ENCODE data around the gene UBL7. TPM values are rescaled to one million over a fixed set of nuclear protein-coding genes. Genes with fewer than 3 reads are reported as not detected.

Gene UBL7
- total RNA-seq, 2 experiments from 2014 or later: 14.3 to 17.1 TPM

- Mint-ChIP-seq H3K9me3 (no peaks in the 10 kb centered on the region), H3K27me3 (no peaks in the 10 kb centered on the region), H3K4me1 (ENCODE audit: low read depth) (no peaks in the 10 kb centered on the region), H3K4me3 (no peak overlapping the region), H3K36me3 (ENCODE audit: low read depth) (peaks cover 30% of the 10 kb centered on the region), H3K27ac (no peak overlapping the region)
- no peak overlapping the region for H3K4me3 ChIP-seq (ENCODE audit: low read length)
- ChIA-PET POLR2A (no interaction called here), CTCF (interaction anchor here (1.2 kb wide), 1 partner anchor 60 kb away, joined by 3 read pairs; no protein-coding TSS in a partner anchor)
- intact Hi-C loops (cut with DNase I, micrococcal nuclease): loop anchor here in 1 of 2 experiments (10.0 kb wide), 1 partner anchor 323 kb away; no protein-coding TSS in a partner anchor
- no peak for DNase-seq
- H3K9me3 ChIP-seq (ENCODE audit: control insufficient read depth in 1 of 2, insufficient read depth in 1 of 2, low read length in 2 of 2): no peaks in the 10 kb centered on the region
- TF ChIP-seq CTCF (IDR thresholded peaks at IDR 0.05): no peak
- ATAC-seq (ENCODE audit: poor library complexity): no peak
- H3K4me1 ChIP-seq (ENCODE audit: insufficient read depth, low read length): peaks cover 3% of the 10 kb centered on the region
- H3K27me3 ChIP-seq (ENCODE audit: control insufficient read depth in 1 of 2, insufficient read depth in 2 of 2, low read length in 2 of 2): no peaks in the 10 kb centered on the region
- H3K36me3 ChIP-seq (ENCODE audit: insufficient read depth, low read length): peaks cover 24% of the 10 kb centered on the region
- H3K27ac ChIP-seq (ENCODE audit: low read depth in 1 of 2, low read length in 2 of 2): no peak overlapping the region
Observed at GRCh38 chr15:74442063-74442462, 18.9 kb downstream of the UBL7 start.

- H3K27me3 Mint-ChIP-seq: no peaks in the 10 kb centered on the region
- Histone ChIP-seq H3K27me3 (ENCODE audit: control insufficient read depth in 1 of 2, insufficient read depth in 2 of 2, low read length in 2 of 2) (no peaks in the 10 kb centered on the region), H3K4me1 (ENCODE audit: insufficient read depth, low read length) (peaks cover 3% of the 10 kb centered on the region), H3K4me3 (ENCODE audit: low read length) (no peak overlapping the region), H3K27ac (ENCODE audit: low read depth in 1 of 2, low read length in 2 of 2) (no peak overlapping the region), H3K36me3 (ENCODE audit: insufficient read depth, low read length) (peaks cover 17% of the 10 kb centered on the region), H3K9me3 (ENCODE audit: control insufficient read depth in 1 of 2, insufficient read depth in 1 of 2, low read length in 2 of 2) (no peaks in the 10 kb centered on the region)
- no peaks in the 10 kb centered on the region for H3K4me1 Mint-ChIP-seq (ENCODE audit: low read depth)
- peaks cover 24% of the 10 kb centered on the region for H3K36me3 Mint-ChIP-seq (ENCODE audit: low read depth)
- no peak for ATAC-seq (ENCODE audit: poor library complexity)
- intact Hi-C loops (cut with DNase I, micrococcal nuclease): loop anchor here in 1 of 2 experiments (10.0 kb wide), 1 partner anchor 323 kb away; no protein-coding TSS in a partner anchor
- H3K9me3 Mint-ChIP-seq: no peaks in the 10 kb centered on the region
- no peak overlapping the region for H3K27ac Mint-ChIP-seq
- no peak for TF ChIP-seq CTCF (IDR thresholded peaks at IDR 0.05)
- H3K4me3 Mint-ChIP-seq: no peak overlapping the region
- ChIA-PET CTCF (interaction anchor here (0.9 to 1.2 kb wide), 2 partner anchors 20 to 59 kb away, joined by 3 to 4 read pairs; partner anchors contain the start of gene UBL7), POLR2A (interaction anchor here (0.8 kb wide), 1 partner anchor 191 kb away, joined by 3 read pairs; no protein-coding TSS in a partner anchor)
- DNase-seq: no peak
Observed at GRCh38 chr15:74441248-74441941, 19.6 kb downstream of the UBL7 start.

- ATAC-seq (ENCODE audit: poor library complexity) (peak; percentile 84), DNase-seq (peak; percentile 59 to 86 (median 69))
- Mint-ChIP-seq H3K4me3 (peak overlapping the region; percentile 38), H3K36me3 (ENCODE audit: low read depth) (no peaks in the 10 kb centered on the region), H3K27me3 (no peaks in the 10 kb centered on the region), H3K27ac (no peak overlapping the region), H3K4me1 (ENCODE audit: low read depth) (peaks cover 16% of the 10 kb centered on the region), H3K9me3 (no peaks in the 10 kb centered on the region)
- intact Hi-C loops (cut with DNase I, micrococcal nuclease): loop anchor here (1.0 to 5.0 kb wide), 4 partner anchors 48 to 66 kb away; no protein-coding TSS in a partner anchor
- CTCF ChIA-PET: interaction anchor here (0.8 to 2.2 kb wide), 5 partner anchors 44 to 66 kb away, joined by 3 to 20 read pairs (median 4); no protein-coding TSS in a partner anchor
- Histone ChIP-seq H3K27me3 (ENCODE audit: control insufficient read depth in 1 of 2, insufficient read depth in 2 of 2, low read length in 2 of 2) (no peaks in the 10 kb centered on the region), H3K4me1 (ENCODE audit: insufficient read depth, low read length) (peaks cover 13% of the 10 kb centered on the region), H3K4me3 (ENCODE audit: low read length) (no peak overlapping the region), H3K9me3 (ENCODE audit: control insufficient read depth in 1 of 2, insufficient read depth in 1 of 2, low read length in 2 of 2) (no peaks in the 10 kb centered on the region), H3K36me3 (ENCODE audit: insufficient read depth, low read length) (no peaks in the 10 kb centered on the region), H3K27ac (ENCODE audit: low read depth in 1 of 2, low read length in 2 of 2) (no peak overlapping the region)
- POLR2A ChIA-PET: interaction anchor here (1.5 kb wide), 1 partner anchor 60 kb away, joined by 4 read pairs; no protein-coding TSS in a partner anchor
- peak; percentile 82 for TF ChIP-seq CTCF (IDR thresholded peaks at IDR 0.05)
Observed at GRCh38 chr15:74438721-74439316, 22.1 kb downstream of the UBL7 start.

Data from CD4-positive, alpha-beta T cell (primary cell).